Natural killer cell (primary cell): ENCODE results near the gene CUL1. TPM values are rescaled to one million over a fixed set of nuclear protein-coding genes. Genes with fewer than 3 reads are reported as not detected.
A peak's percentile ranks its signal among the peaks of the same experiment; 100 is the strongest.
"Not testable (repeated sequence)": the region's sequence is repeated elsewhere in the genome, so short reads cannot be mapped to it uniquely, and the experiment has no call there.

ENCODE experiments used
- ATAC-seq, 3 donors: fragments of 150-1000 bp in 2 of 3; fragments of 200-7000 bp in 1 of 3; cut with Tn5 transposase; 1 replicate in 1 of 3; 2 replicates in 2 of 3; pipeline ENCODE4 v1.10.0; 2021; ENCODE audit warnings: mild to moderate bottlenecking in 2 of 3, moderate library complexity in 2 of 3
- DNase-seq, 2 donors: peaks; one replicate each; pipeline versions ENCODE4 v3.0.0 to v3.0.0-alpha.2; 2013 to 2021; ENCODE audit warnings: mixed read lengths in 1 of 2
- H3K27ac ChIP-seq: one replicate; pipeline ENCODE4 v1.5.1; 2013; ENCODE audit warnings: mild to moderate bottlenecking, low read length
- H3K27me3 ChIP-seq: one replicate; pipeline ENCODE4 v1.6.1; 2013; ENCODE audit warnings: low read length; ENCODE audit not compliant: control insufficient read depth, insufficient read depth
- H3K36me3 ChIP-seq: one replicate; pipeline ENCODE4 v1.6.1; 2013; ENCODE audit warnings: low read length; ENCODE audit not compliant: control insufficient read depth, insufficient read depth
- H3K4me1 ChIP-seq: one replicate; pipeline ENCODE4 v1.6.1; 2013; ENCODE audit warnings: low read length; ENCODE audit not compliant: control insufficient read depth, insufficient read depth
- H3K4me3 ChIP-seq: one replicate; pipeline ENCODE4 v1.5.1; 2013; ENCODE audit warnings: low read length
- H3K9me3 ChIP-seq: one replicate; pipeline ENCODE4 v1.6.1; 2013; ENCODE audit warnings: low read length; ENCODE audit not compliant: control insufficient read depth, insufficient read depth
- H3K27ac Mint-ChIP-seq, 2 donors: one replicate each; pipeline ENCODE4 v1.8.0; 2022; ENCODE audit warnings: mild to moderate bottlenecking in 2 of 2, mixed read lengths in 2 of 2, moderate library complexity in 1 of 2
- H3K27me3 Mint-ChIP-seq, 2 donors: one replicate each; pipeline ENCODE4 v1.8.0; 2022; ENCODE audit warnings: low read depth in 2 of 2, mixed read lengths in 2 of 2
- H3K36me3 Mint-ChIP-seq: one replicate; pipeline ENCODE4 v1.8.0; 2022; ENCODE audit warnings: mixed read lengths
- H3K4me1 Mint-ChIP-seq, 2 donors: one replicate each; pipeline ENCODE4 v1.8.0; 2022; ENCODE audit warnings: mixed read lengths in 2 of 2
- H3K4me3 Mint-ChIP-seq: one replicate; pipeline ENCODE4 v1.8.0; 2022; ENCODE audit warnings: mild to moderate bottlenecking, moderate library complexity, mixed read lengths
- H3K9me3 Mint-ChIP-seq, 2 donors: one replicate each; pipeline ENCODE4 v1.8.0; 2022; ENCODE audit warnings: mixed read lengths in 2 of 2
- CTCF ChIP-seq: fragments of 200-600 bp; IDR thresholded peaks from one replicate; pipeline ENCODE4 v1.8.0; 2022; ENCODE audit warnings: antibody characterized with exemption
- WGBS: methylation state at CpG from one replicate; pipeline ENCODE4 v1.1.7; 2013; ENCODE audit warnings: missing lambda C conversion rate; ENCODE audit not compliant: insufficient coverage; 5-methylcytosine and 5-hydroxymethylcytosine counted together
- intact Hi-C: fragments of 100-400 bp; cut with micrococcal nuclease; formaldehyde crosslinking; loops from one replicate; pipeline ENCODE4 v1.14.2; 2022
- total RNA-seq, 4 donors: library from RNA; stranded (reverse); fragments of 120-200 nt in 1 of 4; gene quantifications; one replicate each; pipeline versions ENCODE4 v1.2.3 to v1.2.4, GENCODE V29; 2013 to 2022

CUL1 gene
- total RNA-seq, 3 donors from 2014 or later (not counting 1 experiment from before 2014, with no cell fraction given): 37.4 to 45.1 (median 43.2) TPM

GRCh38 chr7:148706368-148706767, 7.7 kb downstream of the CUL1 start:
- no peaks in the 10 kb centered on the region for H3K9me3 ChIP-seq
- no peak overlapping the region for H3K4me3 ChIP-seq
- H3K4me1 Mint-ChIP-seq: peaks cover 68 to 69% of the 10 kb centered on the region in 2 donors
- no peaks in the 10 kb centered on the region for H3K36me3 Mint-ChIP-seq
- DNase-seq (no peak), ATAC-seq (no peak)
- no peaks in the 10 kb centered on the region for H3K27me3 Mint-ChIP-seq
- no peaks in the 10 kb centered on the region for H3K27me3 ChIP-seq
- intact Hi-C loops: loop anchor here (10.0 kb wide), 2 partner anchors 178 to 238 kb away; partner anchors contain the start of gene EZH2
- WGBS: 78% methylated on average over 4 of the region's 5 CpGs
- peaks cover 26% of the 10 kb centered on the region for H3K4me1 ChIP-seq
- no peaks in the 10 kb centered on the region for H3K36me3 ChIP-seq
- no peak overlapping the region for H3K4me3 Mint-ChIP-seq
- H3K27ac Mint-ChIP-seq: peak overlapping the region in 1 of 2 donors; percentile 13
- H3K9me3 Mint-ChIP-seq: no peaks in the 10 kb centered on the region
- H3K27ac ChIP-seq: no peak overlapping the region
- TF ChIP-seq CTCF: no peak

- Mint-ChIP-seq H3K4me1 (peaks cover 69 to 72% of the 10 kb centered on the region in 2 donors), H3K4me3 (peak overlapping the region; percentile 63), H3K9me3 (no peaks in the 10 kb centered on the region), H3K36me3 (no peaks in the 10 kb centered on the region), H3K27ac (peak overlapping the region; percentile 56 to 86), H3K27me3 (no peaks in the 10 kb centered on the region)
- no peak for TF ChIP-seq CTCF
- H3K27me3 ChIP-seq: no peaks in the 10 kb centered on the region
- intact Hi-C loops: loop anchor here (1.0 to 10.0 kb wide), 3 partner anchors 18 to 237 kb away; partner anchors contain the start of gene EZH2
- H3K27ac ChIP-seq: peak overlapping the region; percentile 0
- peak; percentile 77 to 82 (median 78) for ATAC-seq
- DNase-seq: no peak
- no peak overlapping the region for H3K4me3 ChIP-seq
- no peaks in the 10 kb centered on the region for H3K9me3 ChIP-seq
- WGBS: 25% methylated on average over 6 of the region's 7 CpGs
- no peaks in the 10 kb centered on the region for H3K36me3 ChIP-seq
- peaks cover 23% of the 10 kb centered on the region for H3K4me1 ChIP-seq
These were observed 9.6 kb downstream of the CUL1 start for GRCh38 chr7:148708026-148708885.

GRCh38 chr7:148709014-148709413, 10.3 kb downstream of the CUL1 start:
- Histone ChIP-seq H3K9me3 (no peaks in the 10 kb centered on the region), H3K4me3 (no peak overlapping the region), H3K27ac (no peak overlapping the region), H3K27me3 (no peaks in the 10 kb centered on the region), H3K36me3 (no peaks in the 10 kb centered on the region), H3K4me1 (peaks cover 23% of the 10 kb centered on the region)
- TF ChIP-seq CTCF: no peak
- DNase-seq (no peak), ATAC-seq (no peak)
- Mint-ChIP-seq H3K4me1 (peaks cover 70 to 74% of the 10 kb centered on the region in 2 donors), H3K36me3 (no peaks in the 10 kb centered on the region), H3K27me3 (no peaks in the 10 kb centered on the region), H3K4me3 (peak overlapping the region; percentile 63), H3K9me3 (no peaks in the 10 kb centered on the region), H3K27ac (peak overlapping the region in 1 of 2 donors; percentile 56)
- intact Hi-C loops: loop anchor here (10.0 kb wide), 2 partner anchors 176 to 236 kb away; partner anchors contain the start of gene EZH2
- 90% methylated on average over 6 of the region's 6 CpGs for whole genome bisulfite sequencing

DNA sequence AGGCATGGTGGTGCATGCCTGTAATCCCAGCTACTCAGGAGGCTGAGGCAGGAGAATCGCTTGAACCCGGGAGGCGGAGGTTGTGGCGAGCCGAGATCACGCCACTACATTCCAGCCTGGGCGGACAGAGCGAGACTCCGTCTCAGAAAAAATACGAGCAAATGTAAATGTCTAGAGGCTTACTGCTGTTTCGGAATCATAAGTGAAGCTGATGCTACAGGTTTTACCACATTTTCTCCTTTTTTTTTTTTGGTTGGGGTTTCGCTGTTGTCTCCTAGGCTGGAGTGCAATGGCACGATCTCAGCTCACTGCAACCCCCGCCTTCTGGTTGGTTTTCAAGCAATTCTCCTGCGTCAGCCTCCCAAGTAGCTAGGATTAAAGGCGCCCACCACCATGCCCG, 11.7 kb downstream of the CUL1 start:
- H3K27ac ChIP-seq, H3K36me3 Mint-ChIP-seq, H3K4me3 ChIP-seq, H3K9me3 ChIP-seq, H3K4me3 Mint-ChIP-seq, H3K27me3 ChIP-seq, H3K36me3 ChIP-seq, ATAC-seq, DNase-seq, H3K9me3 Mint-ChIP-seq, H3K27me3 Mint-ChIP-seq, intact Hi-C loops: not testable (repeated sequence)
- WGBS: 97% methylated on average over 17 of the region's 17 CpGs
- peaks cover 36% of the 10 kb centered on the region for H3K4me1 ChIP-seq
- H3K4me1 Mint-ChIP-seq: peaks cover 77 to 81% of the 10 kb centered on the region in 2 donors
- peak overlapping the region in 1 of 2 donors; percentile 56 for H3K27ac Mint-ChIP-seq
